HG03139 (cell line): Measurements from ENCODE around the gene UCP2.

Source experiments
- ATAC-seq: cut with Tn5 transposase; IDR thresholded peaks from one replicate; pipeline ENCODE4 v1.9.1; 2021; ENCODE audit not compliant: unreplicated experiment

Gene UCP2

GRCh38 chr11:73982595-73982989 lies at the start of gene UCP2:
Gene UCP2, minus strand, starts transcription at chr11:73982843. Its CDS starts 4,465 bp downstream, at chr11:73978378.
- ATAC-seq, result peak; percentile 38

- ATAC-seq, result no peak
Observed at GRCh38 chr11:74030723-74031676, 48.4 kb upstream of the UCP2 start.

GRCh38 chr11:74025467-74026166 lies 43.0 kb upstream of the UCP2 start:
- ATAC-seq, result no peak

- no peak for ATAC-seq
Observed at GRCh38 chr11:74024261-74025029, 41.8 kb upstream of the UCP2 start.

GRCh38 chr11:74023276-74023675 lies 40.6 kb upstream of the UCP2 start:
- no peak for ATAC-seq

- no peak for ATAC-seq
Observed at GRCh38 chr11:74022546-74022945, 39.9 kb upstream of the UCP2 start.

- ATAC-seq, result no peak
Observed at GRCh38 chr11:74021998-74022397, 39.4 kb upstream of the UCP2 start.

- no peak for ATAC-seq
Observed at GRCh38 chr11:74020539-74020938, 37.9 kb upstream of the UCP2 start.

GRCh38 chr11:74019860-74020259 lies 37.2 kb upstream of the UCP2 start:
- ATAC-seq, result no peak

- no peak for ATAC-seq
Observed at GRCh38 chr11:74019104-74019738, 36.6 kb upstream of the UCP2 start.

GRCh38 chr11:74018331-74019005 lies 35.8 kb upstream of the UCP2 start:
- ATAC-seq, result no peak

GRCh38 chr11:74017631-74018030 lies 35.0 kb upstream of the UCP2 start:
- ATAC-seq, result no peak

GRCh38 chr11:74015919-74016684 lies 33.5 kb upstream of the UCP2 start:
- ATAC-seq, result no peak

- ATAC-seq, result no peak
Observed at GRCh38 chr11:74014880-74015279, 32.2 kb upstream of the UCP2 start.

GRCh38 chr11:74013141-74013540 lies 30.5 kb upstream of the UCP2 start:
- no peak for ATAC-seq

GRCh38 chr11:74012074-74012809 lies 29.6 kb upstream of the UCP2 start:
- no peak for ATAC-seq

GRCh38 chr11:74011360-74012073 lies 28.9 kb upstream of the UCP2 start:
- no peak for ATAC-seq
